NCI-H2107 treated with DMSO at 0.1 percent for 48 hours (cell line): ENCODE results near the gene GLTPD2.
"Not testable (repeated sequence)": the region's sequence is repeated elsewhere in the genome, so short reads cannot be mapped to it uniquely, and the experiment has no call there.

Experiments used
- DNase-seq: peaks from one replicate; lab custom pipeline; 2025; ENCODE audit not compliant: unreplicated experiment; lab: John Stamatoyannopoulos, UW

GLTPD2 gene

DNA sequence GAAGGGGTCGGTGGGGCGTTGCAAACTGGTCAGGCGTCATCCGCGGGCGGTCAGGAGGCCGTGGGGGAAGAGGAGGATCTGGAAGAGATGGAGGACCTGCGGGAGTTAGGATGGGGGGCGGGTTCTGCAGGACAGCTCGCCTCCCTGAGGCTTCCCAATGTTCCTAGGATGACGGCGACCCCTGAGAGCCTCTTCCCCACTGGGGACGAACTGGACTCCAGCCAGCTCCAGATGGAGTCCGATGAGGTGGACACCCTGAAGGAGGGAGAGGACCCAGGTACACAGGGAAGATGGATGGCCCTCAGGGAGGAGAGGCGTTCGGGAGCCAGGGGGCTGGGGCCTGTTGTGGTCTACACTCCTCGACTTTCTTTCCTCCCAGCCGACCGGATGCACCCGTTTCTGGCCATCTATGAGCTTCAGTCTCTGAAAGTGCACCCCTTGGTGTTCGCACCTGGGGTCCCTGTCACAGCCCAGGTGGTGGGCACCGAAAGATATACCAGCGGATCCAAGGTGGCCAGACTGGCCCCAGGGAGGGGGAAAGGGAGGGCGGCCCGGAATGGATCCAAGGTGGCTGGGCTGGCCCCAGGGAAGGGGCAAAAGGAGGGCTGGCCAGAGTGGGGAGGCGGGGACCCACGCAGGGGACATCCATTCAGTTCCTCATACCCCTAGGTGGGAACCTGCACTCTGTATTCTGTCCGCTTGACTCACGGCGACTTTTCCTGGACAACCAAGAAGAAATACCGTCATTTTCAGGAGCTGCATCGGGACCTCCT lies 19.0 kb downstream of the GLTPD2 start:
- DNase-seq: no peak

GRCh38 chr17:4808378-4808767 lies 19.6 kb downstream of the GLTPD2 start:
- no peak for DNase-seq

DNA sequence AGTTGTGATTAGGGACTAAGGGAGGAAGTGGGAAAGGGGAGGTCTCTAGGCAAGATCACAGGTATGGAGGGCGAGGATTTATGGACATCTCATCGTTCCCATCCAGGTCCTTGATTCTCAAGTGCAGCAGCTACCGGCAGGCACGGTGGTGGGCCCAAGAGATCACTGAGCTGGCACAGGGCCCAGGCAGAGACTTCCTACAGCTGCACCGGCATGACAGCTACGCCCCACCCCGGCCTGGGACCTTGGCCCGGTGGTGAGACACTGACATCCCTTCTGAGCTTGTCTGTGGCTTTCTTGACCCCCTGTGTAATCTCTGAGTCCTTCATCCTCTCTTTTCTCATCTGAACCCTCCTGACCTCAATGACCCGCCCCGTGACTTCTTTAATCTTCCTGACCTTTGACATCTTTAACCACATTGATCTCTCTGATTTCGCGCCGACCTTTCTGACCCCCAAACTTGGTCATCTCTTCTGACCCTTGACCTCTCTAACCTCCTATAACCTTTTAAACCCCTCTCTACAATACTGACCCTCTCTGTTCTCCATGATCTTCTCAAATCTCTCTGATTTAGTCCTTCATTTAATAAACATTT lies 22.0 kb downstream of the GLTPD2 start:
- no peak for DNase-seq

DNA sequence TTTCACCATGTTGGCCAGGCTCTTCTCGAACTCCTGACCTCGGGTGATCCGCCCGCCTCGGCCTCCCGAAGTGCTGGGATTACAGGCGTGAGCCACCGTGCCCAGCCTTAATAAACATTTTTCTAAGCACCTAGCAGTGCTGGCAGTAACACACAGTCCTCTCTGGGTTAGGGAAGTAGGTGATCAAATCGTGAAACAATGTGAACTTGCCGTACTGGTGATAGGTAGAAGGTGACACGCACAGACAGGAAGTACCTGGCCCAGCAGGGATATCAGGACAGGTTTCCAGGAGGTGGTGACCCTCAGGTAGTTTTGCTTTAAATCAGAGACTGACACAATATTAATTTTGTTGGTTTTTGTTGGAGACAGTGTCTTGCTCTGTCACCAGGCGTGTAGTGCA lies 22.7 kb downstream of the GLTPD2 start:
- DNase-seq: no peak

GRCh38 chr17:4812690-4813089 lies 23.9 kb downstream of the GLTPD2 start:
- no peak for DNase-seq

GRCh38 chr17:4815043-4815675 lies 26.4 kb downstream of the GLTPD2 start:
- DNase-seq: no peak

- no peak for DNase-seq
Measured at GRCh38 chr17:4816826-4817225, 28.1 kb downstream of the GLTPD2 start.

- DNase-seq: no peak
Measured at GRCh38 chr17:4818276-4818675, 29.5 kb downstream of the GLTPD2 start.

- no peak for DNase-seq
Measured at GRCh38 chr17:4822835-4823234, 34.1 kb downstream of the GLTPD2 start.

- DNase-seq: no peak
Measured at GRCh38 chr17:4823373-4824089, 34.8 kb downstream of the GLTPD2 start.

DNA sequence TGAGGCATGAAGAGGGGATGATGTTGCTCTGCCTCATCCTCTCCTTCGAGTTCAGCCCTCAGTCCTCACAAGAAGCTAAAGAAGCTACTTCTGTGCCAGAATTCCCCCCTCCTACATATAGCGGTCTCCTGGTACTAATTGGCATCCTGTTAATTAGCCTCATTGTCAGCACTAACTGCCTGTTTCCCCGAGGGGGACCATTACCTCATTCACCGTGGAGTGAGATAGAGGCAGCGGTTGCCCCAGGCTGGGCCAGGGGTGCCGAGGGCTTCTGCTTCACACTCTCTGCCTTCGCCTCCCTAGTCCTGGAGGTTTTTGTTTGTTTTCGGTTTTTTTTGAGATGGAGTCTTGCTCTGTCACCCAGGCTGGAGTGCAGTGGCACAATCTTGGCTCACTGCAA lies 38.6 kb downstream of the GLTPD2 start:
- no peak for DNase-seq

DNA sequence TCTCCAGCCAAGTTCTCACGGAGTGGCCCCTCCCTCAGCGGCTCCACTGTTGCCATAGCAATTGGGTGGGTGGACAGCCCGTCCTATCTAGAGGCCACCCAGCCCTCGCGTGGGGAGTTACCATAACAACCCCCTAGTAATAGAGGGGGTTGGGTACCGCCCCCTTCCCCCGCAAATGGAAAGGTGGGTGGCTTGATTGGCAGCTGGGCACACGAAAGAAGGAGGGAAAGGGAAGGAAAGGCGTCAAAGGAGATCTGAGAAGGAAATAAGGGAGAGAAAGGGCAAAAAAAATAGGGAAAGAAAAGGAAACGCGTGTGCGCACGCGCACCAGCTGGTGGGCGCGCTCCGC lies 44.0 kb downstream of the GLTPD2 start:
- not testable (repeated sequence) for DNase-seq

- peak; percentile 43 for DNase-seq
Measured at GRCh38 chr17:4833178-4833940, 44.6 kb downstream of the GLTPD2 start, which contains the start of gene MINK1. Gene MINK1 (plus strand): TSS chr17:4833340. CDS start chr17:4833584, 244 bp downstream.

- no peak for DNase-seq
Measured at GRCh38 chr17:4833941-4834680, 45.3 kb downstream of the GLTPD2 start.

DNA sequence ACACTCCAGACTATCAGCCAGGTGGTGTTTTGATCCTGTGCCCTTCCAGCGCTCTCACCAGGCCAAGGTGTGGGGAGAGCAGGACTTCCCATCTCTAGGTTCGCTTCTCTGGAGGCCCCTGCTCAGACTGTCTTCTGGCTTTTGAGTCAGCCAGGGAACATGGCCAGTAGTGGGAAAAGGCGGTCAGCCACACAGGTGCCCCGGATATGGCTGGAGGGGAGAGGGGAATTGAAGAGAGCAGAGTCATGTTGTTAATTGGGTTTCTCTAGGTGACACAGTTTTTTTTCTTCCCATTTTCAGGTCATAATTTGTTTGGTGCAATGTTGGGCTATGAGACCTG lies 45.9 kb downstream of the GLTPD2 start:
- no peak for DNase-seq

GRCh38 chr17:4836221-4836620 lies 47.5 kb downstream of the GLTPD2 start:
- DNase-seq: no peak

GRCh38 chr17:4837471-4838308 lies 48.9 kb downstream of the GLTPD2 start:
- no peak for DNase-seq

DNA sequence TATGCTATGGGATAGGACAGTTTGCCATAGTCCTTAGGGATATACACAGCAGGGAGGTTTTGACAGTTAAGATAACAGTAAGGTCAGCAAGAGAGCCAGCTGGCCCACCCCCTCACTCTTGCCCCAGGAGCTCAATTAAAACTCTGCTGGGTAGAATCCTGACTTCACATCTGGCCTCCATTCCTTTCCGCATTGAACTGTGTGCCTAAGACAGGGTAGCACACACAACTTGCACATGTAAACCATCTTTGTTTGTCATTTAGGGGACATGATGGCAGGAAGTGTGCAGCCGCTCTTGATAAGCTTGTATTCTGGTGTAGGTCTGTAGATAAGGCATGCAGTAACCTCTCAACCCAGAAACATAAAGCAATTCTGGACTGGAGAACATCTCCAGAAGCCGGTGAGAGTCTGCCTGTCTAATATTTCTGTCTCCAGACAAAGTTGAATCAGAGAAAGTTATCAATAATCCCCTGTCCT lies 49.6 kb downstream of the GLTPD2 start:
- DNase-seq: no peak

DNA sequence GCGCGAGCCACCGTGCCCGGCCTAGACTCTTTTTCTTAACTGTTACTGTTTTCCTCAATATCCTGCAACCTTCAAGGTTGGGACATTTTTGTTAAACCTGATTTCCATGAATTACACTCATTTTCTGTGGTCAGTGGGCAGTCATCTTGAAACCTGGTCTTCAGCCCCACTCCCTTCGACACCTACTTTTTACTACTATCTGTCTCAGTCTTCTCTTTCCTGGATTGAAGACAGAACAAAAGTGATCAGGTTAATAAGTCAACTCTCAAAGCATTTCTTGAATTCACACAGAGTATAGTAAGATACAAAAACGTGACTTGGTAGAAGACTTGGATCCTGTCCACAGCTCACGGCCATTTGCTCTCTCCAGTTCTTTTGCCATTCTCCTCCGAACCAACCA lies 50.5 kb downstream of the GLTPD2 start:
- DNase-seq: no peak
